ENCODE data around the gene CLDN10.

CLDN10 gene

GRCh38 chr13:95552539-95553441, at the start of gene CLDN10:
Gene CLDN10 (plus strand): TSS chr13:95552720. CDS start chr13:95552754, 34 bp downstream.
- no peak within 1 kb of the TSS for H3K27ac ChIP-seq
- TF ChIP-seq CTCF (conservative IDR thresholded peaks at IDR 0.05) = no peak

- H3K27ac ChIP-seq = no peak overlapping the region
- TF ChIP-seq CTCF (conservative IDR thresholded peaks at IDR 0.05) = no peak
These were observed 48.9 kb upstream of the CLDN10 start for GRCh38 chr13:95503662-95504061.

- H3K27ac ChIP-seq = no peak overlapping the region
- no peak for TF ChIP-seq CTCF (conservative IDR thresholded peaks at IDR 0.05)
These were observed 47.3 kb upstream of the CLDN10 start for GRCh38 chr13:95505265-95505664.

- TF ChIP-seq CTCF (conservative IDR thresholded peaks at IDR 0.05) = no peak
- H3K27ac ChIP-seq = no peak overlapping the region
These were observed 46.5 kb upstream of the CLDN10 start for GRCh38 chr13:95505986-95506385.

- no peak for TF ChIP-seq CTCF (conservative IDR thresholded peaks at IDR 0.05)
These were observed 44.5 kb upstream of the CLDN10 start for GRCh38 chr13:95507991-95508390.

GRCh38 chr13:95508996-95509395, 43.5 kb upstream of the CLDN10 start:
- TF ChIP-seq CTCF (conservative IDR thresholded peaks at IDR 0.05) = no peak
- no peak overlapping the region for H3K27ac ChIP-seq

More at GRCh38 chr13:95507991-95508390, 44.5 kb upstream of the CLDN10 start:
- H3K27ac ChIP-seq = no peak overlapping the region

- no peak for TF ChIP-seq CTCF (conservative IDR thresholded peaks at IDR 0.05)
- H3K27ac ChIP-seq = no peak overlapping the region
These were observed 42.8 kb upstream of the CLDN10 start for GRCh38 chr13:95509521-95510310.
